Panc1 (cell line): ENCODE measurements around the gene MROH7. TPM values are rescaled to one million over a fixed set of nuclear protein-coding genes. Genes with fewer than 3 reads are reported as not detected.

Experiments used
- ATAC-seq: fragments of 200-7000 bp; cut with Tn5 transposase; 2 replicates; pipeline ENCODE4 v1.9.1; 2020; ENCODE audit warnings: mild to moderate bottlenecking, moderate library complexity
- BruUV-seq: library from RNA; stranded (reverse); fragments of 400-500 nt; replicated peaks from 2 replicates; lab custom pipeline; 2021; lab: Mats Ljungman, UMichigan
- CTCF ChIA-PET: fragments of 300-600 bp; sonication (Branson Sonifier 250); formaldehyde crosslinking; loops from one replicate; lab custom pipeline; 2022; ENCODE audit warnings: antibody characterized with exemption; lab: Charles Lee
- POLR2A ChIA-PET: fragments of 300-600 bp; sonication (Branson Sonifier 250); formaldehyde crosslinking; loops from one replicate; lab custom pipeline; 2022; ENCODE audit warnings: antibody characterized with exemption; lab: Charles Lee
- DNase-seq: peaks from one replicate; pipeline ENCODE4 v3.0.0-alpha.2; 2010; ENCODE audit warnings: low read depth, low spot score
- H3K27ac ChIP-seq: 2 replicates; pipeline ENCODE4 v1.5.1; 2011; ENCODE audit warnings: mild to moderate bottlenecking, low read length, inconsistent platforms
- H3K27me3 ChIP-seq: fragments of 200-500 bp; sonication (Bioruptor generic); 2 replicates; pipeline ENCODE4 v1.6.0; 2014; ENCODE audit warnings: low read length, inconsistent platforms; ENCODE audit not compliant: control insufficient read depth, insufficient read depth
- H3K36me3 ChIP-seq: fragments of 200-500 bp; sonication (Bioruptor generic); 2 replicates; pipeline ENCODE4 v1.5.1; 2014; ENCODE audit warnings: inconsistent platforms, mild to moderate bottlenecking, low read length, moderate library complexity; ENCODE audit not compliant: control insufficient read depth, insufficient read depth
- H3K4me1 ChIP-seq: 2 replicates; pipeline ENCODE4 v1.5.1; 2011; ENCODE audit warnings: inconsistent platforms, mild to moderate bottlenecking, low read length, moderate library complexity; ENCODE audit not compliant: control insufficient read depth, insufficient read depth
- H3K4me3 ChIP-seq, 2 experiments: 2 replicates each; pipeline ENCODE4 v1.5.1; 2011 to 2012; ENCODE audit warnings: low read depth in 2 of 2, low read length in 2 of 2, mild to moderate bottlenecking in 2 of 2, inconsistent platforms in 1 of 2, moderate library complexity in 1 of 2
- H3K9me3 ChIP-seq: fragments of 200-500 bp; sonication (Bioruptor generic); 2 replicates; pipeline ENCODE4 v1.5.1; 2014; ENCODE audit warnings: low read depth, mild to moderate bottlenecking, inconsistent platforms, low read length, moderate library complexity; ENCODE audit not compliant: control insufficient read depth, insufficient read depth
- POLR2AphosphoS5 ChIP-seq: IDR thresholded peaks from 2 replicates; pipeline ENCODE4 v1.6.1; 2012; ENCODE audit warnings: mild to moderate bottlenecking, low read depth, low read length, moderate library complexity
- SIN3A ChIP-seq: IDR thresholded peaks from 2 replicates; pipeline ENCODE4 v1.6.1; 2012; ENCODE audit warnings: low read depth, mild to moderate bottlenecking, low read length, moderate library complexity, borderline replicate concordance; ENCODE audit not compliant: insufficient read depth
- TCF7L2 ChIP-seq: IDR thresholded peaks from 2 replicates; pipeline ENCODE4 v1.6.1; 2011; ENCODE audit warnings: mild to moderate bottlenecking, low read depth, low read length, inconsistent platforms
- in situ Hi-C: cut with HindIII; loops from 2 replicates; pipeline ENCODE4 v1.10.0; 2016; ENCODE audit warnings: low sequenced_read_pairs, low pct_unique_long_range_greater_than_20kb
- intact Hi-C: fragments of 100-400 bp; cut with micrococcal nuclease; formaldehyde crosslinking; loops from one replicate; pipeline ENCODE4 v1.10.0; 2022; ENCODE audit not compliant: unreplicated experiment
- total RNA-seq: library from RNA; stranded (reverse); gene quantifications from one replicate; pipeline ENCODE4 v1.2.1, GENCODE V29; 2021; ENCODE audit not compliant: unreplicated experiment
- TF ChIP-seq, protein P1 (sequence below), 2 experiments: IDR thresholded peaks; 2 replicates each; pipeline ENCODE4 v1.6.1; 2011 to 2012; ENCODE audit warnings: low read depth in 2 of 2, control low read depth in 1 of 2, low read length in 1 of 2, mild to moderate bottlenecking in 1 of 2, moderate library complexity in 1 of 2; ENCODE audit not compliant: insufficient read depth in 1 of 2
- TF ChIP-seq, protein P2 (sequence below): fragments of 450-650 bp; IDR thresholded peaks from 2 replicates; pipeline ENCODE4 v1.5.1; 2017; ENCODE audit warnings: mild to moderate bottlenecking

The MROH7 gene
- total RNA-seq, 1 experiment from 2014 or later, result not detected

DNA sequence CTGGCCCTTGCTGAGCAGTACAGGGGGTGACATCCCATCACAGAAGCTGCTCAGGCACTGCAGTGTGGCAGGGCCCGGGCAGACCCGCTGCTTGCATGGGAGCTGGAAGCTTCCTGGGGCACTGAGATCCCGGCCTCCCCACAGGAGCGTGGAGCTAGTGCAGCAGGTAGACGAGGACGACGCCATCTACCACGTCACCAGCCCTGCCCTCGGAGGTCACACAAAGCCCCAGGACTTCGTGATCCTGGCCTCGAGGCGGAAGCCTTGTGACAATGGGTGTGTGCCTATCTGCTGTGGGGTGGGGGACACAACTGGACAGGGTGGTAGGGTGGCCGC is 34.6 kb upstream of the MROH7 start:
- TF ChIP-seq, protein P1, sequence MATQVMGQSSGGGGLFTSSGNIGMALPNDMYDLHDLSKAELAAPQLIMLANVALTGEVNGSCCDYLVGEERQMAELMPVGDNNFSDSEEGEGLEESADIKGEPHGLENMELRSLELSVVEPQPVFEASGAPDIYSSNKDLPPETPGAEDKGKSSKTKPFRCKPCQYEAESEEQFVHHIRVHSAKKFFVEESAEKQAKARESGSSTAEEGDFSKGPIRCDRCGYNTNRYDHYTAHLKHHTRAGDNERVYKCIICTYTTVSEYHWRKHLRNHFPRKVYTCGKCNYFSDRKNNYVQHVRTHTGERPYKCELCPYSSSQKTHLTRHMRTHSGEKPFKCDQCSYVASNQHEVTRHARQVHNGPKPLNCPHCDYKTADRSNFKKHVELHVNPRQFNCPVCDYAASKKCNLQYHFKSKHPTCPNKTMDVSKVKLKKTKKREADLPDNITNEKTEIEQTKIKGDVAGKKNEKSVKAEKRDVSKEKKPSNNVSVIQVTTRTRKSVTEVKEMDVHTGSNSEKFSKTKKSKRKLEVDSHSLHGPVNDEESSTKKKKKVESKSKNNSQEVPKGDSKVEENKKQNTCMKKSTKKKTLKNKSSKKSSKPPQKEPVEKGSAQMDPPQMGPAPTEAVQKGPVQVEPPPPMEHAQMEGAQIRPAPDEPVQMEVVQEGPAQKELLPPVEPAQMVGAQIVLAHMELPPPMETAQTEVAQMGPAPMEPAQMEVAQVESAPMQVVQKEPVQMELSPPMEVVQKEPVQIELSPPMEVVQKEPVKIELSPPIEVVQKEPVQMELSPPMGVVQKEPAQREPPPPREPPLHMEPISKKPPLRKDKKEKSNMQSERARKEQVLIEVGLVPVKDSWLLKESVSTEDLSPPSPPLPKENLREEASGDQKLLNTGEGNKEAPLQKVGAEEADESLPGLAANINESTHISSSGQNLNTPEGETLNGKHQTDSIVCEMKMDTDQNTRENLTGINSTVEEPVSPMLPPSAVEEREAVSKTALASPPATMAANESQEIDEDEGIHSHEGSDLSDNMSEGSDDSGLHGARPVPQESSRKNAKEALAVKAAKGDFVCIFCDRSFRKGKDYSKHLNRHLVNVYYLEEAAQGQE (IDR thresholded peaks at IDR 0.05; ENCODE audit: insufficient read depth in 1 of 2, low read depth in 2 of 2, low read length in 1 of 2), result no peak
- TF ChIP-seq, protein P2, sequence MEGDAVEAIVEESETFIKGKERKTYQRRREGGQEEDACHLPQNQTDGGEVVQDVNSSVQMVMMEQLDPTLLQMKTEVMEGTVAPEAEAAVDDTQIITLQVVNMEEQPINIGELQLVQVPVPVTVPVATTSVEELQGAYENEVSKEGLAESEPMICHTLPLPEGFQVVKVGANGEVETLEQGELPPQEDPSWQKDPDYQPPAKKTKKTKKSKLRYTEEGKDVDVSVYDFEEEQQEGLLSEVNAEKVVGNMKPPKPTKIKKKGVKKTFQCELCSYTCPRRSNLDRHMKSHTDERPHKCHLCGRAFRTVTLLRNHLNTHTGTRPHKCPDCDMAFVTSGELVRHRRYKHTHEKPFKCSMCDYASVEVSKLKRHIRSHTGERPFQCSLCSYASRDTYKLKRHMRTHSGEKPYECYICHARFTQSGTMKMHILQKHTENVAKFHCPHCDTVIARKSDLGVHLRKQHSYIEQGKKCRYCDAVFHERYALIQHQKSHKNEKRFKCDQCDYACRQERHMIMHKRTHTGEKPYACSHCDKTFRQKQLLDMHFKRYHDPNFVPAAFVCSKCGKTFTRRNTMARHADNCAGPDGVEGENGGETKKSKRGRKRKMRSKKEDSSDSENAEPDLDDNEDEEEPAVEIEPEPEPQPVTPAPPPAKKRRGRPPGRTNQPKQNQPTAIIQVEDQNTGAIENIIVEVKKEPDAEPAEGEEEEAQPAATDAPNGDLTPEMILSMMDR, result no peak
- TF ChIP-seq POLR2AphosphoS5 (no peak), TCF7L2 (no peak), SIN3A (no peak)
- intact Hi-C loops (no loop called here), in situ Hi-C loops (no loop called here)
- ATAC-seq (no peak), DNase-seq (no peak)
- Histone ChIP-seq H3K4me3 (no peak overlapping the region), H3K4me1 (no peaks in the 10 kb centered on the region), H3K27me3 (no peaks in the 10 kb centered on the region), H3K36me3 (no peaks in the 10 kb centered on the region), H3K27ac (no peak overlapping the region), H3K9me3 (no peaks in the 10 kb centered on the region)
- CTCF ChIA-PET, result no interaction called here
- POLR2A ChIA-PET, result no interaction called here
- BruUV-seq, result no TSS peak

DNA sequence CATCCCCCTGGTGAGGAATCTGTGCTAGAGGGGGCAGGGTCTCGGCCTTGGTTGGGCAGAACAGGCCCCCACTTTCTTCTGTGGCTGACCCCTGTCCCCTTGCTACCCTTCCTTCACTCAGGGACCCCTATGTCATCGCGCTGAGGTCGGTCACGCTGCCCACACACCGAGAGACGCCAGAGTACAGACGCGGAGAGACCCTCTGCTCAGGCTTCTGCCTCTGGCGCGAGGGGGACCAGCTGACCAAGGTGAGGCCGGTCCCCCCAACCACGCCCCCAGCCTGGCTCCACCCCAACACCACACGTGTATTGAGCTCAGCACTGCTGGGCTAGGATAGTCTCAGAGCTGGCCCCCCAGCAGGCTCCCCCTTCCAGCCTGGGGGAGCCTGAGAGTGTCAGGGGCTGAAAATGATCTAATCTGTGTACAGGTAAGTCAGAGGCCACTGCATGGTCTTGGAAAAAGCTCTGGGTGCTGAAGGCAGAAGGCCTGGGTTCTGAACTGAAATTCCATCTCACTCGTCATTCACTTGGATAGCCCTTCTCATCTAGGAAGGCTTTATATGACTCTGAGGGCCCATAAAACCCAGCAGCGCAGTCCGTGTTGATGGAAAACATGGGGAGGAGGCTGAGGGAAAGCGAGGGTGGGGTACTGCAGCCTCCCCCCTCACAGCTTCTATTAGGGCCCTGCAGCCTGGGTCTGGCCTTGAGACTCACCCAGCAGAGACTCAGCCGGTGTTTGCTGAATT is 33.6 kb upstream of the MROH7 start:
- ChIA-PET POLR2A (no interaction called here), CTCF (no interaction called here)
- no peak overlapping the region for H3K4me3 ChIP-seq
- no peaks in the 10 kb centered on the region for H3K9me3 ChIP-seq
- H3K36me3 ChIP-seq, result no peaks in the 10 kb centered on the region
- in situ Hi-C loops, result no loop called here
- no peak overlapping the region for H3K27ac ChIP-seq
- TF ChIP-seq, protein P2, result no peak
- TF ChIP-seq TCF7L2 (no peak), POLR2AphosphoS5 (no peak), SIN3A (no peak)
- TF ChIP-seq, protein P1 (IDR thresholded peaks at IDR 0.05; ENCODE audit: insufficient read depth in 1 of 2, low read depth in 2 of 2, low read length in 1 of 2), result no peak
- no peaks in the 10 kb centered on the region for H3K4me1 ChIP-seq
- BruUV-seq, result no TSS peak
- ATAC-seq (no peak), DNase-seq (no peak)
- intact Hi-C loops, result no loop called here
- H3K27me3 ChIP-seq, result no peaks in the 10 kb centered on the region
